ENCODE results near the gene FTCD.
"Not testable (repeated sequence)": the region's sequence is repeated elsewhere in the genome, so short reads cannot be mapped to it uniquely, and the experiment has no call there.

DNA sequence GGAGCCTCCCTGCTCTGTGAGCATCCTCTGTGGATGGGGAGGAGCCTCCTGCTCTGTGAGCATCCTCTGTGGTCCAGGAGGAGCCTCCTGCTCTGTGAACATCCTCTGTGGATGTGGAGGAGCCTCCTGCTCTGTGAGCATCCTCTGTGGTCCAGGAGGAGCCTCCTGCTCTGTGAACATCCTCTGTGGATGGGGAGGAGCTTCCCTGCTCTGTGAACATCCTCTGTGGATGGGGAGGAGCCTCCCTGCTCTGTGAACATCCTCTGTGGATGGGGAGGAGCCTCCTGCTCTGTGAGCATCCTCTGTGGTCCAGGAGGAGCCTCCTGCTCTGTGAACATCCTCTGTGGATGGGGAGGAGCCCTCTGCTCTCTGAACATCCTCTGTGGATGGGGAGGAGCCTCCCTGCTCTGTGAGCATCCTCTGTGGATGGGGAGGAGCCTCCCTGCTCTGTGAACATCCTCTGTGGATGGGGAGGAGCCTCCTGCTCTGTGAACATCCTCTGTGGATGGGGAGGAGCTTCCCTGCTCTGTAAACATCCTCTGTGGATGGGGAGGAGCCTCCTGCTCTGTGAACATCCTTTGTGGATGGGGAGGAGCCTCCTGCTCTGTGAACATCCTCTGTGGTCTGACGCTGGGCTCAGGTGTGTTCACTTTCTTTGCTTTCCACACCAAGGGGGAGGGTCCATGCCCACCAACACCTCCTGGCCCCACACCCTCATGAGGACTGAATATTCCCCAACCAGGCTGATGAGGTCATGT is 15.2 kb upstream of the FTCD start:
- not testable (repeated sequence) for TF ChIP-seq EZH2 (IDR thresholded peaks at IDR 0.05; ENCODE audit: insufficient read depth, poor library complexity, severe bottlenecking); EZH2phosphoT487 (IDR thresholded peaks at IDR 0.05; ENCODE audit: insufficient read depth, low read depth)
